Measurements from ENCODE around the gene ARHGEF1. TPM values are rescaled to one million over a fixed set of nuclear protein-coding genes. Genes with fewer than 3 reads are reported as not detected.

The ARHGEF1 gene
- polyA plus RNA-seq (ENCODE audit: insufficient read length in 3 of 3), result 10 to 100 TPM; 29.8 to 32.8 (median 30.4) TPM

GRCh38 chr19:41882568-41883462, at the start of gene ARHGEF1:
Gene ARHGEF1 (plus strand): TSS chr19:41883184. CDS start chr19:41888083, 4,899 bp downstream.
- DNase-seq (ENCODE audit: low read depth in 3 of 3, low spot score in 2 of 3), result no peak

- no peak for DNase-seq (ENCODE audit: low read depth in 3 of 3, low spot score in 2 of 3)
These were observed 44.8 kb upstream of the ARHGEF1 start for GRCh38 chr19:41837981-41838708.

GRCh38 chr19:41839211-41839610, 43.8 kb upstream of the ARHGEF1 start:
- DNase-seq (ENCODE audit: low read depth in 3 of 3, low spot score in 2 of 3), result no peak

- no peak for DNase-seq (ENCODE audit: low read depth in 3 of 3, low spot score in 2 of 3)
These were observed 39.6 kb upstream of the ARHGEF1 start for GRCh38 chr19:41843371-41843770.

- no peak for DNase-seq (ENCODE audit: low read depth in 3 of 3, low spot score in 2 of 3)
These were observed 38.4 kb upstream of the ARHGEF1 start, which contains the start of gene LYPD4 for GRCh38 chr19:41844601-41845000. Gene LYPD4 (minus strand): TSS chr19:41844683. CDS start chr19:41839285, 5,398 bp downstream.

GRCh38 chr19:41845001-41845050, 38.2 kb upstream of the ARHGEF1 start, which contains the start of gene DMRTC2:
Gene DMRTC2 (plus strand): TSS chr19:41845042. CDS start chr19:41847429, 2,387 bp downstream.
- DNase-seq (ENCODE audit: low read depth in 3 of 3, low spot score in 2 of 3), result no peak

- DNase-seq (ENCODE audit: low read depth in 3 of 3, low spot score in 2 of 3), result no peak
These were observed 37.9 kb upstream of the ARHGEF1 start for GRCh38 chr19:41845051-41845590.

- DNase-seq (ENCODE audit: low read depth in 3 of 3, low spot score in 2 of 3), result no peak
These were observed 35.5 kb upstream of the ARHGEF1 start for GRCh38 chr19:41847351-41848105.

- DNase-seq (ENCODE audit: low read depth in 3 of 3, low spot score in 2 of 3), result no peak
These were observed 34.3 kb upstream of the ARHGEF1 start for GRCh38 chr19:41848666-41849065.

GRCh38 chr19:41849067-41849466, 33.9 kb upstream of the ARHGEF1 start:
- DNase-seq (ENCODE audit: low read depth in 3 of 3, low spot score in 2 of 3), result no peak

- no peak for DNase-seq (ENCODE audit: low read depth in 3 of 3, low spot score in 2 of 3)
These were observed 32.6 kb upstream of the ARHGEF1 start for GRCh38 chr19:41850381-41850780.

- no peak for DNase-seq (ENCODE audit: low read depth in 3 of 3, low spot score in 2 of 3)
These were observed 31.5 kb upstream of the ARHGEF1 start for GRCh38 chr19:41851456-41851855.

GRCh38 chr19:41853344-41853743, 29.6 kb upstream of the ARHGEF1 start:
- no peak for DNase-seq (ENCODE audit: low read depth in 3 of 3, low spot score in 2 of 3)

- DNase-seq (ENCODE audit: low read depth in 3 of 3, low spot score in 2 of 3), result no peak
These were observed 29.2 kb upstream of the ARHGEF1 start for GRCh38 chr19:41853768-41854167.

GRCh38 chr19:41859213-41859617, 23.8 kb upstream of the ARHGEF1 start:
- DNase-seq (ENCODE audit: low read depth in 3 of 3, low spot score in 2 of 3), result no peak

GRCh38 chr19:41859618-41860418, 23.2 kb upstream of the ARHGEF1 start, which contains the start of gene RPS19:
Gene RPS19 (plus strand): TSS chr19:41860255. CDS start chr19:41860775, 520 bp downstream.
- peak; percentile 98 to 99 (median 99) for DNase-seq (ENCODE audit: low read depth in 3 of 3, low spot score in 2 of 3)

GRCh38 chr19:41860419-41861115, 22.4 kb upstream of the ARHGEF1 start:
- DNase-seq (ENCODE audit: low read depth in 3 of 3, low spot score in 2 of 3), result no peak

- DNase-seq (ENCODE audit: low read depth in 3 of 3, low spot score in 2 of 3), result no peak
These were observed 21.7 kb upstream of the ARHGEF1 start for GRCh38 chr19:41861116-41861768.

GRCh38 chr19:41861846-41862245, 21.1 kb upstream of the ARHGEF1 start:
- no peak for DNase-seq (ENCODE audit: low read depth in 3 of 3, low spot score in 2 of 3)

Measured in right renal cortex interstitium (tissue), 3 donors.